Caco-2 (cell line): ENCODE data around the gene RAB28. TPM values are rescaled to one million over a fixed set of nuclear protein-coding genes. Genes with fewer than 3 reads are reported as not detected.

ENCODE experiments used
- BruUV-seq: library from RNA; stranded (reverse); fragments of 400-500 nt; replicated peaks from 2 replicates; lab custom pipeline; 2021; lab: Mats Ljungman, UMichigan
- CTCF ChIA-PET: fragments of 300-600 bp; sonication (Branson Sonifier 250); formaldehyde crosslinking; loops from one replicate; lab custom pipeline; 2022; ENCODE audit warnings: antibody characterized with exemption; lab: Charles Lee
- POLR2A ChIA-PET: fragments of 300-600 bp; sonication (Branson Sonifier 250); formaldehyde crosslinking; loops from one replicate; lab custom pipeline; 2022; ENCODE audit warnings: antibody characterized with exemption; lab: Charles Lee
- DNase-seq, 2 experiments: peaks; one replicate each; pipeline versions ENCODE4 v3.0.0 to v3.0.0-alpha.2; 2020 to 2022
- H3K27me3 ChIP-seq: replicated peaks from 2 replicates; pipeline ENCODE4 v1.6.0; 2011; ENCODE audit warnings: low read length; ENCODE audit not compliant: control insufficient read depth, insufficient read depth
- H3K36me3 ChIP-seq: 2 replicates; pipeline ENCODE4 v1.5.1; 2011; ENCODE audit warnings: low read length; ENCODE audit not compliant: control insufficient read depth, insufficient read depth
- H3K4me1 ChIP-seq: fragments of 250-450 bp; sonication (Bioruptor Pico); 2 replicates; pipeline ENCODE4 v1.5.1; 2020; ENCODE audit warnings: mild to moderate bottlenecking
- H3K4me3 ChIP-seq: 2 replicates; pipeline ENCODE4 v1.5.1; 2011; ENCODE audit warnings: low read depth, mild to moderate bottlenecking, control low read depth, low read length
- H3K9me3 ChIP-seq: fragments of 250-450 bp; sonication (Bioruptor Pico); 2 replicates; pipeline ENCODE4 v1.5.1; 2020; ENCODE audit warnings: mild to moderate bottlenecking, moderate library complexity
- H3K27ac Mint-ChIP-seq: one replicate; pipeline ENCODE4 v1.8.0; 2022; ENCODE audit warnings: mixed read lengths; ENCODE audit not compliant: unreplicated experiment
- H3K27me3 Mint-ChIP-seq: one replicate; pipeline ENCODE4 v1.8.0; 2022; ENCODE audit warnings: mixed read lengths; ENCODE audit not compliant: insufficient read depth, unreplicated experiment
- H3K36me3 Mint-ChIP-seq: one replicate; pipeline ENCODE4 v1.8.0; 2022; ENCODE audit warnings: mild to moderate bottlenecking, mixed read lengths; ENCODE audit not compliant: insufficient read depth, unreplicated experiment
- H3K4me1 Mint-ChIP-seq: one replicate; pipeline ENCODE4 v1.8.0; 2022; ENCODE audit warnings: low read depth, mixed read lengths; ENCODE audit not compliant: unreplicated experiment
- H3K4me3 Mint-ChIP-seq: one replicate; pipeline ENCODE4 v1.8.0; 2022; ENCODE audit warnings: mild to moderate bottlenecking, moderate library complexity, mixed read lengths; ENCODE audit not compliant: unreplicated experiment
- H3K9me3 Mint-ChIP-seq: one replicate; pipeline ENCODE4 v1.8.0; 2022; ENCODE audit warnings: mixed read lengths; ENCODE audit not compliant: unreplicated experiment
- intact Hi-C: fragments of 100-400 bp; cut with micrococcal nuclease; formaldehyde crosslinking; loops from one replicate; pipeline ENCODE4 v1.10.0; 2022; ENCODE audit not compliant: unreplicated experiment
- total RNA-seq: library from RNA; stranded (reverse); gene quantifications from 2 replicates; pipeline ENCODE4 v1.2.3, GENCODE V29; 2022
- TF ChIP-seq, protein P1 (sequence below), 2 experiments: fragments of 200-600 bp in 1 of 2; IDR thresholded peaks; 1 replicate in 1 of 2; 2 replicates in 1 of 2; pipeline versions ENCODE4 v1.5.1 to v1.8.0; 2011 to 2022; ENCODE audit warnings: antibody characterized with exemption in 1 of 2, control low read depth in 1 of 2, inconsistent platforms in 1 of 2, low read depth in 1 of 2, low read length in 1 of 2, mild to moderate bottlenecking in 1 of 2, moderate library complexity in 1 of 2; ENCODE audit not compliant: insufficient read depth in 1 of 2, severe bottlenecking in 1 of 2, unreplicated experiment in 1 of 2

RAB28 gene
- total RNA-seq, 1 experiment from 2014 or later = 14.5 TPM

DNA sequence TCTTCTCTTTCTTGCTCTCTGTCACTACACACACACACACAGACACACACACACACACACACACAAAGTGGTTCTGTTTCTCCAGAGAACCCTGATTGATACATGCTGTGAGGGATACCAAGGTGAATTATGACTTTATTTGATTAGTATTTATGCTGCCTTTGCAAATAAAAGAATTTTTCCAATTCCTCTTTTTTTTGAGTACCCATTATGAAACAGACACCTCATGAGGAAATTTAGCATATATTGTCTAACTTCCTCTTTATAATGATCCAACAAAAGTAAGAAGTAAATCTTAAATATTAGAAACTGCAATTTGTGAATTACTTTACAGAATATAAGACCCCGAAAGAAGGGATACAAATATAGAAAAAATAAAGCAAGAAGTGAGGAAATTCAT lies 14.3 kb upstream of the RAB28 start:
- ChIA-PET CTCF (no interaction called here), POLR2A (no interaction called here)
- H3K36me3 ChIP-seq = no peaks in the 10 kb centered on the region
- intact Hi-C loops = no loop called here
- no peaks in the 10 kb centered on the region for H3K9me3 ChIP-seq
- no peaks in the 10 kb centered on the region for H3K9me3 Mint-ChIP-seq
- H3K27me3 ChIP-seq = no peaks in the 10 kb centered on the region
- H3K27me3 Mint-ChIP-seq = peaks cover 9% of the 10 kb centered on the region
- no peaks in the 10 kb centered on the region for H3K36me3 Mint-ChIP-seq
- DNase-seq = no peak
- TF ChIP-seq, protein P1, sequence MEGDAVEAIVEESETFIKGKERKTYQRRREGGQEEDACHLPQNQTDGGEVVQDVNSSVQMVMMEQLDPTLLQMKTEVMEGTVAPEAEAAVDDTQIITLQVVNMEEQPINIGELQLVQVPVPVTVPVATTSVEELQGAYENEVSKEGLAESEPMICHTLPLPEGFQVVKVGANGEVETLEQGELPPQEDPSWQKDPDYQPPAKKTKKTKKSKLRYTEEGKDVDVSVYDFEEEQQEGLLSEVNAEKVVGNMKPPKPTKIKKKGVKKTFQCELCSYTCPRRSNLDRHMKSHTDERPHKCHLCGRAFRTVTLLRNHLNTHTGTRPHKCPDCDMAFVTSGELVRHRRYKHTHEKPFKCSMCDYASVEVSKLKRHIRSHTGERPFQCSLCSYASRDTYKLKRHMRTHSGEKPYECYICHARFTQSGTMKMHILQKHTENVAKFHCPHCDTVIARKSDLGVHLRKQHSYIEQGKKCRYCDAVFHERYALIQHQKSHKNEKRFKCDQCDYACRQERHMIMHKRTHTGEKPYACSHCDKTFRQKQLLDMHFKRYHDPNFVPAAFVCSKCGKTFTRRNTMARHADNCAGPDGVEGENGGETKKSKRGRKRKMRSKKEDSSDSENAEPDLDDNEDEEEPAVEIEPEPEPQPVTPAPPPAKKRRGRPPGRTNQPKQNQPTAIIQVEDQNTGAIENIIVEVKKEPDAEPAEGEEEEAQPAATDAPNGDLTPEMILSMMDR (IDR thresholded peaks at IDR 0.05; ENCODE audit: insufficient read depth in 1 of 2, low read depth in 1 of 2, low read length in 1 of 2, severe bottlenecking in 1 of 2, unreplicated experiment in 1 of 2) = no peak
- no peak overlapping the region for H3K27ac Mint-ChIP-seq
- no peaks in the 10 kb centered on the region for H3K4me1 Mint-ChIP-seq
- no peak overlapping the region for H3K4me3 Mint-ChIP-seq
- no peak overlapping the region for H3K4me3 ChIP-seq
- no peaks in the 10 kb centered on the region for H3K4me1 ChIP-seq
- no TSS peak for BruUV-seq

DNA sequence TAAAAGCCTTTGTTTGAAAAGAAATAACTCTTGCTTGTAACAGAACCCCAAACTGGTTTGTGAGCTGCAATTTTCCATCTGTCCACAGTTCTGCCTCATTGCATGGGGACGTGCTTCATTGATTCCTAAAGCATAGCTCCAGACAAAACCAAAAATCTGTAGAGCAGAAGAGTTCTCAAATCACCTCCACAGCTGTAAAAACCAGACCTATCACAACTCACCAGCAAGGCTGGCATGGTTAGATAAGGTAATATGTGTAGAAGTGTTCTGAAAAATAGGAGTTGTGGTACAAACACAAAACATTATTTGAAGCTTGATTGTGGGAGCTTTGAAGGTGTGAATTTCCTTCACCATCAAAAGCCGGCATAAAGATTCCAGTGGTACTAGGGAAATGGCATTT lies 12.5 kb upstream of the RAB28 start:
- ChIA-PET CTCF (no interaction called here), POLR2A (no interaction called here)
- Histone ChIP-seq H3K27me3 (no peaks in the 10 kb centered on the region), H3K4me3 (no peak overlapping the region), H3K36me3 (no peaks in the 10 kb centered on the region), H3K9me3 (no peaks in the 10 kb centered on the region), H3K4me1 (no peaks in the 10 kb centered on the region)
- no peak overlapping the region for H3K4me3 Mint-ChIP-seq
- H3K27ac Mint-ChIP-seq = no peak overlapping the region
- H3K9me3 Mint-ChIP-seq = no peaks in the 10 kb centered on the region
- intact Hi-C loops = no loop called here
- TF ChIP-seq, protein P1 (IDR thresholded peaks at IDR 0.05; ENCODE audit: insufficient read depth in 1 of 2, low read depth in 1 of 2, low read length in 1 of 2, severe bottlenecking in 1 of 2, unreplicated experiment in 1 of 2) = no peak
- no peak for DNase-seq
- peaks cover 6% of the 10 kb centered on the region for H3K27me3 Mint-ChIP-seq
- BruUV-seq = no TSS peak
- no peaks in the 10 kb centered on the region for H3K36me3 Mint-ChIP-seq
- H3K4me1 Mint-ChIP-seq = no peaks in the 10 kb centered on the region

DNA sequence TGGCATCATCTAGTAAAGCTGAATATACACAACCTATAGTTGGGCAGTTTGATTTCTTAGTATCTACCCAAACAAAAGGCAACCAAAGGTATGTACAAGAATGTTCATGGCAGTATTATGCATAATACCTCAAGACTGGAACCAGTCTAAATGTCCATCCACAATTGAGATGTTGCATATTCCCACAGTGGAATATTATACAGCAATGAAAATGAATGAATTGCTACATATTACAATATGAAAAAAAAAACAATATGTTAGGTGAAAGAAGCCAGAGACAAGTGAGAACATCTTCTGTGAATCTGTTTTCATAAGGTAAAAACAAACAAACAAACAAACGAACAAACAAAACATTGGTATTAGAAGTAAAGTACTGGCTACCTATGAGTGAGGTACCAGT lies 11.6 kb upstream of the RAB28 start:
- no peaks in the 10 kb centered on the region for H3K4me1 ChIP-seq
- TF ChIP-seq, protein P1 (IDR thresholded peaks at IDR 0.05; ENCODE audit: insufficient read depth in 1 of 2, low read depth in 1 of 2, low read length in 1 of 2, severe bottlenecking in 1 of 2, unreplicated experiment in 1 of 2) = no peak
- no peaks in the 10 kb centered on the region for H3K9me3 Mint-ChIP-seq
- H3K27me3 ChIP-seq = no peaks in the 10 kb centered on the region
- no peaks in the 10 kb centered on the region for H3K9me3 ChIP-seq
- no peaks in the 10 kb centered on the region for H3K36me3 Mint-ChIP-seq
- intact Hi-C loops = no loop called here
- no peak overlapping the region for H3K27ac Mint-ChIP-seq
- H3K4me1 Mint-ChIP-seq = no peaks in the 10 kb centered on the region
- H3K27me3 Mint-ChIP-seq = peaks cover 4% of the 10 kb centered on the region
- ChIA-PET POLR2A (no interaction called here), CTCF (no interaction called here)
- no peak for DNase-seq
- no peak overlapping the region for H3K4me3 Mint-ChIP-seq
- no TSS peak for BruUV-seq
- no peaks in the 10 kb centered on the region for H3K36me3 ChIP-seq
- no peak overlapping the region for H3K4me3 ChIP-seq
